Measurements from ENCODE around the gene KRT85.
A peak's percentile ranks its signal among the peaks of the same experiment; 100 is the strongest.

The KRT85 gene

DNA sequence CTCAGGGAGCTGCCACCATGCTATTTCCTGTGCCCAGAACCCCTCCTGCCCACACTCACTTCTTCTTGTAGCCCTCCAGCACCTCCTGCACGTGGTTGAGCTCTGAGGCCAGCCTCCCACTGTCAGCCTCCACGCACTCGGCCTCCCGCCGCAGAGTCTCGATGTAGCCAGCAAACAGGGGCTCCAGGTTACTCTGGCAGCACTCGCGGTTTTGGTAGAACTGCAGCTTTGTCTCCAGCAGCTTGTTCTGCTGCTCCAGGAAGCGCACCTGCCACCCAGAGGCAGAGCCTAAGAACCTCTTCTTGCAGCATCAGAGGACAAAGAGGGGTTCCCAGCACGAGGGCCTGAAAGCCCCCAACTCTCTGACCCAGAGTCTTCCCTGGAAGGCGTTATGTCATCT, 48.2 kb downstream of the KRT85 start:
- no peaks in the 10 kb centered on the region for H3K79me2 ChIP-seq (ENCODE audit: insufficient read depth, low read length)
- H3K36me3 ChIP-seq (ENCODE audit: insufficient read depth, low read length), result no peaks in the 10 kb centered on the region
- peaks cover 15% of the 10 kb centered on the region; the same call in 1 of the 2 replicates for H3K27me3 ChIP-seq (ENCODE audit: insufficient read depth, low read length)
- H3K4me2 ChIP-seq (ENCODE audit: low read length), result no peak overlapping the region
- no peaks in the 10 kb centered on the region for H4K20me1 ChIP-seq (ENCODE audit: insufficient read depth, low read length)
- H3K27ac ChIP-seq (ENCODE audit: low read depth, low read length, poor library complexity, severe bottlenecking), result no peak overlapping the region
- TF ChIP-seq EZH2 (IDR thresholded peaks at IDR 0.05; ENCODE audit: borderline replicate concordance, low read length), result no peak
- TF ChIP-seq, protein P1, sequence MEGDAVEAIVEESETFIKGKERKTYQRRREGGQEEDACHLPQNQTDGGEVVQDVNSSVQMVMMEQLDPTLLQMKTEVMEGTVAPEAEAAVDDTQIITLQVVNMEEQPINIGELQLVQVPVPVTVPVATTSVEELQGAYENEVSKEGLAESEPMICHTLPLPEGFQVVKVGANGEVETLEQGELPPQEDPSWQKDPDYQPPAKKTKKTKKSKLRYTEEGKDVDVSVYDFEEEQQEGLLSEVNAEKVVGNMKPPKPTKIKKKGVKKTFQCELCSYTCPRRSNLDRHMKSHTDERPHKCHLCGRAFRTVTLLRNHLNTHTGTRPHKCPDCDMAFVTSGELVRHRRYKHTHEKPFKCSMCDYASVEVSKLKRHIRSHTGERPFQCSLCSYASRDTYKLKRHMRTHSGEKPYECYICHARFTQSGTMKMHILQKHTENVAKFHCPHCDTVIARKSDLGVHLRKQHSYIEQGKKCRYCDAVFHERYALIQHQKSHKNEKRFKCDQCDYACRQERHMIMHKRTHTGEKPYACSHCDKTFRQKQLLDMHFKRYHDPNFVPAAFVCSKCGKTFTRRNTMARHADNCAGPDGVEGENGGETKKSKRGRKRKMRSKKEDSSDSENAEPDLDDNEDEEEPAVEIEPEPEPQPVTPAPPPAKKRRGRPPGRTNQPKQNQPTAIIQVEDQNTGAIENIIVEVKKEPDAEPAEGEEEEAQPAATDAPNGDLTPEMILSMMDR (IDR thresholded peaks at IDR 0.05; ENCODE audit: low read length), result 0 out of 2 replicates have a peak, but pooled peaks have one; percentile 5
- no peak overlapping the region for H2AFZ ChIP-seq (ENCODE audit: low read length)
- no peaks in the 10 kb centered on the region for H3K9me2 ChIP-seq (ENCODE audit: low read depth, low read length)
- H3K4me3 ChIP-seq (ENCODE audit: low read depth, low read length, poor library complexity, severe bottlenecking), result no peak overlapping the region
- no peaks in the 10 kb centered on the region for H3F3A ChIP-seq (ENCODE audit: insufficient read depth, low read length)
- no peaks in the 10 kb centered on the region for H3K4me1 ChIP-seq (ENCODE audit: insufficient read depth, low read length, severe bottlenecking)
- H3K9ac ChIP-seq (ENCODE audit: low read length), result no peak overlapping the region
- no peaks in the 10 kb centered on the region for H3K9me3 ChIP-seq (ENCODE audit: low read length)

GRCh38 chr12:52318241-52318990, 48.9 kb downstream of the KRT85 start:
- H3F3A ChIP-seq (ENCODE audit: insufficient read depth, low read length), result no peaks in the 10 kb centered on the region
- H3K4me2 ChIP-seq (ENCODE audit: low read length), result no peak overlapping the region
- no peak overlapping the region for H3K4me3 ChIP-seq (ENCODE audit: low read depth, low read length, poor library complexity, severe bottlenecking)
- H3K9me2 ChIP-seq (ENCODE audit: low read depth, low read length), result no peaks in the 10 kb centered on the region
- peaks cover 15% of the 10 kb centered on the region; the same call in 1 of the 2 replicates for H3K27me3 ChIP-seq (ENCODE audit: insufficient read depth, low read length)
- H3K79me2 ChIP-seq (ENCODE audit: insufficient read depth, low read length), result no peaks in the 10 kb centered on the region
- no peaks in the 10 kb centered on the region for H3K4me1 ChIP-seq (ENCODE audit: insufficient read depth, low read length, severe bottlenecking)
- no peak overlapping the region for H2AFZ ChIP-seq (ENCODE audit: low read length)
- H3K27ac ChIP-seq (ENCODE audit: low read depth, low read length, poor library complexity, severe bottlenecking), result no peak overlapping the region
- TF ChIP-seq EZH2 (IDR thresholded peaks at IDR 0.05; ENCODE audit: borderline replicate concordance, low read length), result no peak
- TF ChIP-seq, protein P1 (IDR thresholded peaks at IDR 0.05; ENCODE audit: low read length), result no peak
- no peaks in the 10 kb centered on the region for H3K9me3 ChIP-seq (ENCODE audit: low read length)
- no peaks in the 10 kb centered on the region for H4K20me1 ChIP-seq (ENCODE audit: insufficient read depth, low read length)
- no peaks in the 10 kb centered on the region for H3K36me3 ChIP-seq (ENCODE audit: insufficient read depth, low read length)
- H3K9ac ChIP-seq (ENCODE audit: low read length), result no peak overlapping the region

- Histone ChIP-seq H3K79me2 (ENCODE audit: insufficient read depth, low read length) (no peaks in the 10 kb centered on the region), H3K4me1 (ENCODE audit: insufficient read depth, low read length, severe bottlenecking) (no peaks in the 10 kb centered on the region), H3K9ac (ENCODE audit: low read length) (no peak overlapping the region), H3K27ac (ENCODE audit: low read depth, low read length, poor library complexity, severe bottlenecking) (no peak overlapping the region), H3K4me2 (ENCODE audit: low read length) (no peak overlapping the region), H4K20me1 (ENCODE audit: insufficient read depth, low read length) (no peaks in the 10 kb centered on the region), H3K27me3 (ENCODE audit: insufficient read depth, low read length) (peaks cover 15% of the 10 kb centered on the region; the same call in 1 of the 2 replicates), H3F3A (ENCODE audit: insufficient read depth, low read length) (no peaks in the 10 kb centered on the region), H3K4me3 (ENCODE audit: low read depth, low read length, poor library complexity, severe bottlenecking) (no peak overlapping the region), H3K9me3 (ENCODE audit: low read length) (no peaks in the 10 kb centered on the region), H2AFZ (ENCODE audit: low read length) (no peak overlapping the region), H3K36me3 (ENCODE audit: insufficient read depth, low read length) (no peaks in the 10 kb centered on the region), H3K9me2 (ENCODE audit: low read depth, low read length) (no peaks in the 10 kb centered on the region)
- TF ChIP-seq, protein P1 (IDR thresholded peaks at IDR 0.05; ENCODE audit: low read length), result no peak
- no peak for TF ChIP-seq EZH2 (IDR thresholded peaks at IDR 0.05; ENCODE audit: borderline replicate concordance, low read length)
Observed at GRCh38 chr12:52317468-52318052, 49.7 kb downstream of the KRT85 start.

All from OCI-LY1 (cell line).